ENCODE data around the gene LAMC3.

The LAMC3 gene

DNA sequence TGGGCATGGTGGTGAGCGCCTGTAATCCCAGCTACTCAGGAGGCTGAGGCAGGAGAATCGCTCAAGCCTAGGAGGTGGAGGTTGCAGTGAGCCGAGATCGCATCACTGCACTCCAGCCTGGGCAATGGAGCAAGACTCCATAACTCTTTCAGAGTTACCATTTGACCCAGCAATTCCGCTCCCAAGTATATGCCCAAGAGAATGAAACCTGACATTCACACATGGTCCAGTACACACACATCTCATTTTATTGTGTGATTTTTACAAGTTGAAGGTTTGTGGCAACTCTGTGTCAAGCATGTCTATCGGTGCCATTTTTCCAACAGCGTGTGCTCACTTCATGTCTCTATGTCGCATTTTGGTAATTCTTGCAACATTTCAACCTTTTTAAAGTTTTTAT lies 45.1 kb upstream of the LAMC3 start:
- no peak overlapping the region for H3K27ac ChIP-seq

DNA sequence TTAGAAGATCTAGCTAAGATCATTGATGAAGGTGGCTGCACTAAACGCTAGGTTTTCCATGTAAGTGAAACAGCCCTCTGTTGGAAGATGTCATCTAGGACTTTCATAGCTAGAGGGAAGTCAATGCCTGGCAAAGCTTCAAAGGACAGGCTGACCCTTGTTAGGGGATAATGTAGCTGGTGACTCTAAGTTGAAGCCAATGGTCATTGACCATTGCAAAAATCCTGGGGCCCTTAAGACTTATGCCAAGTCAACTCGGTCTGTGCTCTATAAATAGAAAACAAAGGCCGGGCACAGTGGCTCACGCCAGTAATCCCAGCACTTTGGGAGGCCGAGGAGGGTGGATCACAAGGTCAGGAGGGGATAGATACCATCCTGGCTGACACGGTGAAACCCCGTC lies 43.3 kb upstream of the LAMC3 start:
- H3K27ac ChIP-seq = no peak overlapping the region
- TF ChIP-seq ZFX (IDR thresholded peaks at IDR 0.05; ENCODE audit: borderline replicate concordance) = no peak
- TF ChIP-seq, protein P1, sequence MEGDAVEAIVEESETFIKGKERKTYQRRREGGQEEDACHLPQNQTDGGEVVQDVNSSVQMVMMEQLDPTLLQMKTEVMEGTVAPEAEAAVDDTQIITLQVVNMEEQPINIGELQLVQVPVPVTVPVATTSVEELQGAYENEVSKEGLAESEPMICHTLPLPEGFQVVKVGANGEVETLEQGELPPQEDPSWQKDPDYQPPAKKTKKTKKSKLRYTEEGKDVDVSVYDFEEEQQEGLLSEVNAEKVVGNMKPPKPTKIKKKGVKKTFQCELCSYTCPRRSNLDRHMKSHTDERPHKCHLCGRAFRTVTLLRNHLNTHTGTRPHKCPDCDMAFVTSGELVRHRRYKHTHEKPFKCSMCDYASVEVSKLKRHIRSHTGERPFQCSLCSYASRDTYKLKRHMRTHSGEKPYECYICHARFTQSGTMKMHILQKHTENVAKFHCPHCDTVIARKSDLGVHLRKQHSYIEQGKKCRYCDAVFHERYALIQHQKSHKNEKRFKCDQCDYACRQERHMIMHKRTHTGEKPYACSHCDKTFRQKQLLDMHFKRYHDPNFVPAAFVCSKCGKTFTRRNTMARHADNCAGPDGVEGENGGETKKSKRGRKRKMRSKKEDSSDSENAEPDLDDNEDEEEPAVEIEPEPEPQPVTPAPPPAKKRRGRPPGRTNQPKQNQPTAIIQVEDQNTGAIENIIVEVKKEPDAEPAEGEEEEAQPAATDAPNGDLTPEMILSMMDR (IDR thresholded peaks at IDR 0.05) = no peak

More for the DNA sequence above, 45.1 kb upstream of the LAMC3 start:
- TF ChIP-seq, protein P1 (IDR thresholded peaks at IDR 0.05) = no peak
- TF ChIP-seq ZFX (IDR thresholded peaks at IDR 0.05; ENCODE audit: borderline replicate concordance) = no peak

DNA sequence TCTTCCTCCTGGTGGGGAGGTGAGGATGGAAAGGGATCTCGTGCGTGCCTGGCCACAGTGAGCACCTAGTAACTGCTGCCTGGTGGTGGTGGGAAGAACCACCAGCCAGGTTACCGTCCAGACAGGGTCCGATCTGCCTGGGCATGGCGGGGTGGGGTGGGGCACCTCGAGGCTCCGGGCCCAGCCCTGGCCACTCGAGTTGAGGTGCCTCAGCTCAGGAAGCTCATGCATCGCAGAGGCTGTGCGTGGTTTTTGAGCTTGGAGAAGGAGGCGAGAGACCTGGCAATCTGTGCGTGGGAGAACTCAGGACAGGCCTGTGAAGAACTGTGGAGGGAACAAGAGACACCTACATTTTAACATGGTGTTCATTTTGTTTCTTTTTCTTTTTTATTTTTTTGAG lies 38.9 kb upstream of the LAMC3 start:
- TF ChIP-seq, protein P1 (IDR thresholded peaks at IDR 0.05) = no peak
- TF ChIP-seq ZFX (IDR thresholded peaks at IDR 0.05; ENCODE audit: borderline replicate concordance) = no peak

DNA sequence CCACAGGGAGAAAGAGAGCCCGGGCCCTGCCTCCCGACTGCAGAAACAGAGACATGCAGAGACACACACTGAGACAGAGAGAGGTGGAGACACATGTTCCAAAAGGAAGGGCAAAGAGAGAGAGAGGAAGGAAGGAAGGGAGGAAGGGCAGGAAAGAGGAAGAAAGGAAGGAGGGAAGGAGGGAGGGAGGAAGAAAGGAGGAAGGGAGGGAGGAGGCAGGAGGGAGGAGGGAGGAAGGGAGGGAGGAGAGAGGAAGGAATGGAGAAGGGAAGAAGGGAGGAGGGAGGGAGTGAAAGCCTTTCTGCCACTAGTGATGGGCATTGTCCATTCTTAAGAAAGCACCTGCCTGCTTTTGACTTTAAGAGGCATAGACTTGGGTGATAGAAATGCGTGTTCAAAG lies 38.1 kb upstream of the LAMC3 start:
- no peak overlapping the region for H3K27ac ChIP-seq
- no peak for TF ChIP-seq ZFX (IDR thresholded peaks at IDR 0.05; ENCODE audit: borderline replicate concordance)
- TF ChIP-seq, protein P1 (IDR thresholded peaks at IDR 0.05) = no peak

More for the DNA sequence above, 38.9 kb upstream of the LAMC3 start:
- H3K27ac ChIP-seq = no peak overlapping the region

DNA sequence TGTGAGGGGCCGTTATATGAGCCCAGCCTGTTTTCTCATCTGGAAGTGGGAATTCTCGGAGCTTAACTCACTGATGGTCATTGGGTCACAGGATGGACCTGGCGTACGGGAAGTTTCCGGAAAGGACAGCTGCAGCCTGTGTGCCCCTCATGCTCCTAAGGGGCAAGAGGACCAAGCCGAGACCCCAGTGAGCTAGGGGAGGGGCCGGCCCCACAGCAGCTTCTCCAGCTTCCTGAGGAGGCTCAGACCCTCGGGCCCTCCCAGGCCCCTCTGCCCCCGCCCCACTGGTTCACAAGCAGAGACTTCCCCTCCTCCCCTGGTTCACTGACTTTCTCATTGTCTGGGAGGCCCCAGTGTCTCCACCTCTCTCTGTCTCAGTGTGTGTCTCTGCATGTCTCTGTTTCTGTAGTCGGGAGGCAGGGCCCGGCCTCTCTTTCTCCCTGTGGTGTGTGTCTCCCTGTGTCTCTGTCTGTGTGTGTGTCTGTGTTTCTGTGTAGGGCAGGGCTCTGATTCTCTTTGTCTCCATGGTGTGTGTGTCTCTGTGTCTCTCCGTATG lies 37.6 kb upstream of the LAMC3 start:
- TF ChIP-seq ZFX (IDR thresholded peaks at IDR 0.05; ENCODE audit: borderline replicate concordance) = no peak
- TF ChIP-seq, protein P1 (IDR thresholded peaks at IDR 0.05) = no peak

DNA sequence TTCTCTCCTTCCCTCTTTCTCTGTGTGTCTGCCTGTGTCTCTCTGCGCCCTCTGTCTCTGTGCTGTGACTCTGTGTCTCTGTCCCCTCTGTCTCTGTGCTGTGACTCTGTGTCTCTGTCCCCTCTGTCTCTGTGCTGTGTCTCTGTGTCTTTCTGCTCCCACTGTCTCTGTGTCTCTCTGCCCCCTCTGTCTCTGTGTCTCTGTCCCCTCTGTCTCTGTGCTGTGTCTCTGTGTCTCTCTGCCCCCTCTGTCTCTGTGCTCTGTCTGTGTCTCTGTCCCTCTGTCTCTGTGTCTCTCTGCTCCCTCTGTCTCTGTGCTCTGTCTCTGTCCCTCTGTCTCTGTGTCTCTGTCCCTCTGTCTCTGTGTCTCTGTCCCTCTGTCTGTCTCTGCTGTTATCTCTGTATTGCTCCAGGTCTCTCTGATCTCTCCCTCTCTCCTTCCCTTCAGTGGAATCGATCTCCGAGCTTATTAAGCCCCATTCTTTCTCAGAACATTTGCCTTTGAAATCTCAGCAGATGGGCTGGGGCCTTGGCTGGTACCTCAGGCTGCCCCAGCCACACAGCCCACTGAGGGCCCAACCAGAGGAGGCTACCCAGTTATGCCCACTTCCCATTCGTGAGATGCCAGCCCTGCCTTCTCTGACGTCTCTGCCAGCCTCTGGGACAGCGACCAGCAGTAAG lies 36.6 kb upstream of the LAMC3 start:
- H3K27ac ChIP-seq = no peak overlapping the region
- TF ChIP-seq, protein P1 (IDR thresholded peaks at IDR 0.05) = no peak
- TF ChIP-seq ZFX (IDR thresholded peaks at IDR 0.05; ENCODE audit: borderline replicate concordance) = no peak

More for the DNA sequence above, 37.6 kb upstream of the LAMC3 start:
- H3K27ac ChIP-seq = no peak overlapping the region

DNA sequence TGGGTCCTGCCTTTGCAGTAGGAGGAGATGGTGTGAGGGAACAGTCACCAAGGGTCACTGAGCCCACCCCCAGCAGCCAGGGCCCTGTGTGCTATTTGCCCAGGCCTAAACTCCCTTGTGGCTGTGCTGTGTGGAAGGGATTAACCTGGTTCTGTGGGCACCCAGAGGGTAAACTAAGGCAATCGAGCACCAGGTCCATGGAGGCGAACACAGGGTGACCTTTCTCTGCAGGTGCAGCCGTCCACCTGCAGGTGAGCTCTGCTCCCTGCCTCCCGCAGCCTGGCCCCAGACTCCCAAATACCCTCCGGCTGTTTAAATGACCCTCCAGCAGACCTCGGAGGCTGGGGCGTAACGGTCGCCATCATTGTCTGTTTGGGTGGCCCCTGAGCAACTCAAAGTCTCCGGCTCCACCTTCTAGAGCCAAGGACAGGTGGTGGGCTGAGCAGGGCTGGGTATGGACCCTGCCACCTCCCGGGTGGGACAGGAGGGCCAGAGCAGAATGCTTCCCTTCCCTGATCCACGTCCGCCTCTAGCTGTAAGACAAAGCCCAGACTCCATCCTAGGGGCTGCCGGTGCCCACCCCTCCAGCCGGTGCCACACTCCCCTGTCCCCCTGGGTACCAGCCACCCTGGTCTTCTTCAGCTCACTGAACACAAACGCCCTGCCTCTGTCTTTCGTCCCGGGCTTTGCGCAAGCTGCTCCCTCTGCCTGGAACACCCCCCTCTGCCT lies 35.9 kb upstream of the LAMC3 start:
- TF ChIP-seq, protein P1 (IDR thresholded peaks at IDR 0.05) = no peak
- no peak for TF ChIP-seq ZFX (IDR thresholded peaks at IDR 0.05; ENCODE audit: borderline replicate concordance)
- H3K27ac ChIP-seq = no peak overlapping the region
